Measurements from ENCODE around the gene COTL1.
"Not testable (repeated sequence)": the region's sequence is repeated elsewhere in the genome, so short reads cannot be mapped to it uniquely, and the experiment has no call there.

COTL1 gene

GRCh38 chr16:84561291-84561690, 56.6 kb downstream of the COTL1 start:
- Histone ChIP-seq H3K9me2 (replicated peaks; ENCODE audit: low read depth, low read length) (no peaks in the 10 kb centered on the region), H3K9ac (ENCODE audit: low read depth, low read length, poor library complexity, severe bottlenecking) (no peak overlapping the region), H3K79me2 (ENCODE audit: insufficient read depth, low read length) (no peaks in the 10 kb centered on the region), H3K9me3 (ENCODE audit: insufficient read depth, low read depth, low read length) (no peaks in the 10 kb centered on the region), H3K27me3 (ENCODE audit: insufficient read depth, low read length, poor library complexity, severe bottlenecking) (no peaks in the 10 kb centered on the region), H3K4me3 (ENCODE audit: low read length, poor library complexity, severe bottlenecking) (no peak overlapping the region), H3K36me3 (ENCODE audit: insufficient read depth, low read length) (no peaks in the 10 kb centered on the region), H2AFZ (ENCODE audit: low read length) (no peak overlapping the region), H3K4me1 (ENCODE audit: insufficient read depth, low read length, poor library complexity, severe bottlenecking) (no peaks in the 10 kb centered on the region), H4K20me1 (ENCODE audit: insufficient read depth, low read length, poor library complexity, severe bottlenecking) (no peaks in the 10 kb centered on the region), H3K4me2 (ENCODE audit: low read depth, low read length, poor library complexity, severe bottlenecking) (no peak overlapping the region), H3F3A (ENCODE audit: low read depth) (no peaks in the 10 kb centered on the region)
- TF ChIP-seq CTCF (conservative IDR thresholded peaks at IDR 0.05; ENCODE audit: low read length) (no peak), EZH2phosphoT487 (IDR thresholded peaks at IDR 0.05; ENCODE audit: borderline replicate concordance) (no peak)

GRCh38 chr16:84560269-84560668, 57.6 kb downstream of the COTL1 start:
- Histone ChIP-seq H3K36me3 (ENCODE audit: insufficient read depth, low read length) (no peaks in the 10 kb centered on the region), H4K20me1 (ENCODE audit: insufficient read depth, low read length, poor library complexity, severe bottlenecking) (no peaks in the 10 kb centered on the region), H3K4me1 (ENCODE audit: insufficient read depth, low read length, poor library complexity, severe bottlenecking) (peaks cover 6% of the 10 kb centered on the region), H3K9ac (ENCODE audit: low read depth, low read length, poor library complexity, severe bottlenecking) (no peak overlapping the region), H3K4me2 (ENCODE audit: low read depth, low read length, poor library complexity, severe bottlenecking) (no peak overlapping the region), H3F3A (ENCODE audit: low read depth) (no peaks in the 10 kb centered on the region), H3K9me3 (ENCODE audit: insufficient read depth, low read depth, low read length) (no peaks in the 10 kb centered on the region), H3K27me3 (ENCODE audit: insufficient read depth, low read length, poor library complexity, severe bottlenecking) (no peaks in the 10 kb centered on the region), H3K4me3 (ENCODE audit: low read length, poor library complexity, severe bottlenecking) (no peak overlapping the region), H2AFZ (ENCODE audit: low read length) (no peak overlapping the region), H3K9me2 (replicated peaks; ENCODE audit: low read depth, low read length) (no peaks in the 10 kb centered on the region), H3K79me2 (ENCODE audit: insufficient read depth, low read length) (no peaks in the 10 kb centered on the region)
- TF ChIP-seq CTCF (conservative IDR thresholded peaks at IDR 0.05; ENCODE audit: low read length) (no peak), EZH2phosphoT487 (IDR thresholded peaks at IDR 0.05; ENCODE audit: borderline replicate concordance) (no peak)

DNA sequence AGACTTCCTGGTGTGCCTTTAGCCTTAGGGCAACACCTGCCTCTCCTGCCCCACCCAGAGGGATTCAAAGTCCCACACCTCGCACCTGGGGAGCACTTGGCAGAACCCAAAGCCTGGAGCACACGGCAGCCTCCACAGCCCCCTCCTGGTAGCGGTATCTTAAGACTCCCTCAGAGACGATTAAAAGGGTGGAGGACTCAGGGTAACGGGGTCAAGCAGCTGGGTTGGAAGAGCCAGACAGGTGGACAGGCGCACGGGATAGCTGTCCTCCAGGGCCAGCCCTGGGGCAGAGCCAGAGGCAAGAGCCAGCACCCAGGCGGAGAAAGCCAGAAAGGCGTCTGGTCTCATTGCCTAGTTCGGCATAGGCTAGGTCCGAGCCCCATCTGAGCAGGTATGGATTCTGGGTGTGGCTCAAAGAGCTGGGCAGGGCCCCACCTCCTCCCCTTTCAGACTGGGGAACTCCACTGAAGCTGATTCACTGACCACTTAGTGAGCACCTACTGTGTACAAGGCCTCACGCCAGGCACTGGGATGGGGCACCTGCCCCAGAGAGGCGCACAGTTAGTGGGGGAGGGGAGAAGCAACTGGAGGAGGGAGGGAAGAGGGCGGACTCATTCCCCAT, 58.5 kb downstream of the COTL1 start:
- no peaks in the 10 kb centered on the region for H3K79me2 ChIP-seq (ENCODE audit: insufficient read depth, low read length)
- no peaks in the 10 kb centered on the region for H3K27me3 ChIP-seq (ENCODE audit: insufficient read depth, low read length, poor library complexity, severe bottlenecking)
- H3K4me1 ChIP-seq (ENCODE audit: insufficient read depth, low read length, poor library complexity, severe bottlenecking), result peaks cover 12% of the 10 kb centered on the region
- H3K36me3 ChIP-seq (ENCODE audit: insufficient read depth, low read length), result no peaks in the 10 kb centered on the region
- no peaks in the 10 kb centered on the region for H4K20me1 ChIP-seq (ENCODE audit: insufficient read depth, low read length, poor library complexity, severe bottlenecking)
- H3K4me2 ChIP-seq (ENCODE audit: low read depth, low read length, poor library complexity, severe bottlenecking), result no peak overlapping the region
- no peaks in the 10 kb centered on the region for H3F3A ChIP-seq (ENCODE audit: low read depth)
- H3K9ac ChIP-seq (ENCODE audit: low read depth, low read length, poor library complexity, severe bottlenecking), result no peak overlapping the region
- no peaks in the 10 kb centered on the region for H3K9me2 ChIP-seq (replicated peaks; ENCODE audit: low read depth, low read length)
- H3K9me3 ChIP-seq (ENCODE audit: insufficient read depth, low read depth, low read length), result no peaks in the 10 kb centered on the region
- TF ChIP-seq EZH2phosphoT487 (IDR thresholded peaks at IDR 0.05; ENCODE audit: borderline replicate concordance), result no peak
- TF ChIP-seq CTCF (conservative IDR thresholded peaks at IDR 0.05; ENCODE audit: low read length), result no peak
- no peak overlapping the region for H3K4me3 ChIP-seq (ENCODE audit: low read length, poor library complexity, severe bottlenecking)
- H2AFZ ChIP-seq (ENCODE audit: low read length), result no peak overlapping the region

DNA sequence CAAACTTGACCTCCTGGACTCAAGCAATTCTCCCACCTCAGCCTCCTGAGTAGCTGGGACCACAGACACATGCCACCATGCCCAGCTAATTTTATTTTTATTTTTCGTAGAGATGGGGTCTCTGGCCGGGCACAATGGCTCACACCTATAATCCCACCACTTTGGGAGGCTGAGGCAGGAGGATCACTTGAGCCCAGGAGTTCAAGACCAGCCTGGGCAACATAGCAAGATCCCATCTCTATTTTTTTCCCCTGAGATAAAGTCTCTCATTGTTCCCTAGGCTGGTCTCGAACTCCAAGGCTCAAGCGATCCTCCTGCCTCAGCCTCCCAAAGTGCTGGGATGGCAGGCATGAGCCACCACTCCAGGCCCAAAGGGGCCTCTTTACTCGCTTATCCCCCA, 59.0 kb downstream of the COTL1 start:
- not testable (repeated sequence) for H3K79me2 ChIP-seq (ENCODE audit: insufficient read depth, low read length); H3K4me3 ChIP-seq (ENCODE audit: low read length, poor library complexity, severe bottlenecking); H4K20me1 ChIP-seq (ENCODE audit: insufficient read depth, low read length, poor library complexity, severe bottlenecking); H3K36me3 ChIP-seq (ENCODE audit: insufficient read depth, low read length); H3K9me3 ChIP-seq (ENCODE audit: insufficient read depth, low read depth, low read length); H3K9ac ChIP-seq (ENCODE audit: low read depth, low read length, poor library complexity, severe bottlenecking); H3F3A ChIP-seq (ENCODE audit: low read depth); H3K9me2 ChIP-seq (replicated peaks; ENCODE audit: low read depth, low read length); H3K27me3 ChIP-seq (ENCODE audit: insufficient read depth, low read length, poor library complexity, severe bottlenecking); H3K4me2 ChIP-seq (ENCODE audit: low read depth, low read length, poor library complexity, severe bottlenecking); H2AFZ ChIP-seq (ENCODE audit: low read length)
- H3K4me1 ChIP-seq (ENCODE audit: insufficient read depth, low read length, poor library complexity, severe bottlenecking), result peaks cover 14% of the 10 kb centered on the region

Measured in Loucy (cell line).